ENCODE measurements around the gene C17orf100. TPM values are rescaled to one million over a fixed set of nuclear protein-coding genes. Genes with fewer than 3 reads are reported as not detected.

Gene C17orf100
- total and polyA plus RNA-seq, 4 donors = 0.56 to 33.2 (median 2.7) TPM

DNA sequence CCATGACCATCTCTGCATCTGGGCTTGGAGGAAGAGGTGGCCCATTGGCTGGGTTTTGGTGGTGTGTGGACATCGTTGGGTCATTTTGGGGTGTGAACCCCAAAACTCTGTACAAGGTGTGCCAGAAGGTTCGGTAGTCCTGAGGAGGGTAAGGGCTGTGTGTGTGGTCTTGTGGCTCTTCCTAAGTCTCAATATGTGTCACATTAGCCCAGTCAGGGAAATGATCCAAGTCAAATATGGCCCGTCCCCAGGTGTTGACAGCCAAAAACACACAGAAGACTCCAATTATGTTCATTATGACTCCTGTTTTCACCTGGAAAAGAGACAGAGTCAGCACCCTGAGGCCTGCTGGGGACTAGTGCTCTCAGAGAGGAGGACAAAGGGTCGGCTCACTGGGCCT lies 34.5 kb downstream of the C17orf100 start:
- Histone ChIP-seq H3K4me3 (ENCODE audit: low read depth in 1 of 3, low read length in 3 of 3) (no peak overlapping the region), H3K27me3 (ENCODE audit: control insufficient read depth in 4 of 4, insufficient read depth in 4 of 4, low read length in 3 of 4) (no peaks in the 10 kb centered on the region), H3K27ac (ENCODE audit: low read depth in 1 of 2, low read length in 2 of 2) (peak overlapping the region; percentile 2 to 19), H3K36me3 (ENCODE audit: control insufficient read depth in 4 of 4, insufficient read depth in 3 of 4, low read depth in 1 of 4, low read length in 3 of 4) (peaks cover 2 to 29% (median 15%) of the 10 kb centered on the region in 4 donors), H3K4me1 (ENCODE audit: control insufficient read depth in 4 of 4, insufficient read depth in 4 of 4, low read length in 3 of 4) (peaks cover 4 to 56% (median 41%) of the 10 kb centered on the region in 4 donors), H3K9me3 (ENCODE audit: control insufficient read depth in 4 of 4, low read length in 3 of 4) (no peaks in the 10 kb centered on the region), H3K9ac (ENCODE audit: low read depth in 1 of 2, low read length in 2 of 2) (no peak overlapping the region)
- DNase-seq (ENCODE audit: low spot score) = no peak
- WGBS = 48% methylated on average over 4 of the region's 4 CpGs
- TF ChIP-seq CTCF (IDR thresholded peaks at IDR 0.05; ENCODE audit: low read depth, low read length, missing input control) (no peak), ZBTB33 (IDR thresholded peaks at IDR 0.05) (no peak), HNF4A (conservative IDR thresholded peaks at IDR 0.05) (no peak), FOXA2 (IDR thresholded peaks at IDR 0.05) (peak; percentile 5)

- no peaks in the 10 kb centered on the region for H3K9me3 ChIP-seq (ENCODE audit: control insufficient read depth in 4 of 4, low read length in 3 of 4)
- TF ChIP-seq EGR1 (IDR thresholded peaks at IDR 0.05; ENCODE audit: low read depth in 2 of 2) (no peak), RAD21 (IDR thresholded peaks at IDR 0.05) (no peak), RXRA (IDR thresholded peaks at IDR 0.05) (no peak), FOXA1 (IDR thresholded peaks at IDR 0.05) (no peak), ZBTB33 (IDR thresholded peaks at IDR 0.05) (no peak), SP1 (IDR thresholded peaks at IDR 0.05) (no peak), MAX (IDR thresholded peaks at IDR 0.05) (no peak), NR2F2 (IDR thresholded peaks at IDR 0.05) (no peak), TAF1 (conservative IDR thresholded peaks at IDR 0.05) (no peak), ATF3 (IDR thresholded peaks at IDR 0.05) (no peak), GABPA (IDR thresholded peaks at IDR 0.05 in 1 of 2, conservative IDR thresholded peaks at IDR 0.05 in 1 of 2) (no peak), FOXA2 (IDR thresholded peaks at IDR 0.05) (no peak)
- TF ChIP-seq, protein P1, sequence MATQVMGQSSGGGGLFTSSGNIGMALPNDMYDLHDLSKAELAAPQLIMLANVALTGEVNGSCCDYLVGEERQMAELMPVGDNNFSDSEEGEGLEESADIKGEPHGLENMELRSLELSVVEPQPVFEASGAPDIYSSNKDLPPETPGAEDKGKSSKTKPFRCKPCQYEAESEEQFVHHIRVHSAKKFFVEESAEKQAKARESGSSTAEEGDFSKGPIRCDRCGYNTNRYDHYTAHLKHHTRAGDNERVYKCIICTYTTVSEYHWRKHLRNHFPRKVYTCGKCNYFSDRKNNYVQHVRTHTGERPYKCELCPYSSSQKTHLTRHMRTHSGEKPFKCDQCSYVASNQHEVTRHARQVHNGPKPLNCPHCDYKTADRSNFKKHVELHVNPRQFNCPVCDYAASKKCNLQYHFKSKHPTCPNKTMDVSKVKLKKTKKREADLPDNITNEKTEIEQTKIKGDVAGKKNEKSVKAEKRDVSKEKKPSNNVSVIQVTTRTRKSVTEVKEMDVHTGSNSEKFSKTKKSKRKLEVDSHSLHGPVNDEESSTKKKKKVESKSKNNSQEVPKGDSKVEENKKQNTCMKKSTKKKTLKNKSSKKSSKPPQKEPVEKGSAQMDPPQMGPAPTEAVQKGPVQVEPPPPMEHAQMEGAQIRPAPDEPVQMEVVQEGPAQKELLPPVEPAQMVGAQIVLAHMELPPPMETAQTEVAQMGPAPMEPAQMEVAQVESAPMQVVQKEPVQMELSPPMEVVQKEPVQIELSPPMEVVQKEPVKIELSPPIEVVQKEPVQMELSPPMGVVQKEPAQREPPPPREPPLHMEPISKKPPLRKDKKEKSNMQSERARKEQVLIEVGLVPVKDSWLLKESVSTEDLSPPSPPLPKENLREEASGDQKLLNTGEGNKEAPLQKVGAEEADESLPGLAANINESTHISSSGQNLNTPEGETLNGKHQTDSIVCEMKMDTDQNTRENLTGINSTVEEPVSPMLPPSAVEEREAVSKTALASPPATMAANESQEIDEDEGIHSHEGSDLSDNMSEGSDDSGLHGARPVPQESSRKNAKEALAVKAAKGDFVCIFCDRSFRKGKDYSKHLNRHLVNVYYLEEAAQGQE (IDR thresholded peaks at IDR 0.05) = no peak
- WGBS = 90% methylated on average over 9 of the region's 9 CpGs
- no peaks in the 10 kb centered on the region for H3K27me3 ChIP-seq (ENCODE audit: control insufficient read depth in 4 of 4, insufficient read depth in 4 of 4, low read length in 3 of 4)
- DNase-seq (ENCODE audit: low spot score) = no peak
- H3K9ac ChIP-seq (ENCODE audit: low read depth in 1 of 2, low read length in 2 of 2) = no peak overlapping the region
- H3K36me3 ChIP-seq (ENCODE audit: control insufficient read depth in 4 of 4, insufficient read depth in 3 of 4, low read depth in 1 of 4, low read length in 3 of 4) = peaks cover 6 to 54% (median 39%) of the 10 kb centered on the region in 4 donors
- H3K4me3 ChIP-seq (ENCODE audit: low read depth in 1 of 3, low read length in 3 of 3) = no peak overlapping the region
- no peak overlapping the region for H3K27ac ChIP-seq (ENCODE audit: low read depth in 1 of 2, low read length in 2 of 2)
- peaks cover 1 to 48% (median 35%) of the 10 kb centered on the region in 4 donors for H3K4me1 ChIP-seq (ENCODE audit: control insufficient read depth in 4 of 4, insufficient read depth in 4 of 4, low read length in 3 of 4)
These were observed 37.4 kb downstream of the C17orf100 start for GRCh38 chr17:6688944-6689343.
